ENCODE measurements around the gene ZNF614.
"Not testable (repeated sequence)": the region's sequence is repeated elsewhere in the genome, so short reads cannot be mapped to it uniquely, and the experiment has no call there.

Gene ZNF614

DNA sequence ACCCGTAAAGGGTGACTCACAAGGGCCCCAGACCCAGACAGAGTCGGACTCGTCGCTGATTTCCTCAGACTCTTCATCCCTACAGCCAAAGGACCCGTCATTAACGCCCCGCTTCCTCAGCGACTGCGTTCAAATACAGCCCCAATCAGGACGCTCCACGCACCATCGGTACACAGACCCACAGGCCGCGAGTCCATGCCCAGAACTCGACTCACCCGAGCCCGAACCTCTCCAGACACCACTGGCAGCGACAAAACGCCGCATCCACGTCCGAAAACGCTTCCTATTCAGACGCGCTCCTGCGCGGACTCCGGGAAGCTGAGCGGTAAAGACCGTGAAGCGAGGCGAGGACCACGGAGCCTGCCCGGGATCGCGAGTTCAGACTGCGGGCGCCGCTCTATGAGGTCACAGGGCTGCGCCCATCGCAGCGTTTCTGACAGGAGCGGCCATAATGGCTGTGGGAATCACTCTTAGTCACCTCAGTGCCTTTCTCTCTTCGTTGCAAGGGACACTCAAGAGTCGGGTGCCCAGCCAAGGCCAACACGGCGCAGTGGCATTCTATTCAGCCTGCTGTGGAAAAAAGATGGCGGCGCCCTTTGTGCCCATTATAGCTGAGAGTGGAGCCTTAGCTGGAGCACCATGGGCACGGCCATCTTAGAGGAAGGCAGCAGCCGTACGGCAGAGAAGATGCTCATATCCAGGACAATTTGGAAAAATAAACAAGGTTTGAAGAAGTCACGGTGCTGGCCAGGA lies at the start of gene ZNF614:
TSS of gene ZNF614 (minus strand) at position 353 of the 753 bp plus-strand sequence. CDS start 2,634 bp downstream, outside the sequence.
- DNase-seq (ENCODE audit: low read depth in 2 of 2), result peak; percentile 72 to 80

DNA sequence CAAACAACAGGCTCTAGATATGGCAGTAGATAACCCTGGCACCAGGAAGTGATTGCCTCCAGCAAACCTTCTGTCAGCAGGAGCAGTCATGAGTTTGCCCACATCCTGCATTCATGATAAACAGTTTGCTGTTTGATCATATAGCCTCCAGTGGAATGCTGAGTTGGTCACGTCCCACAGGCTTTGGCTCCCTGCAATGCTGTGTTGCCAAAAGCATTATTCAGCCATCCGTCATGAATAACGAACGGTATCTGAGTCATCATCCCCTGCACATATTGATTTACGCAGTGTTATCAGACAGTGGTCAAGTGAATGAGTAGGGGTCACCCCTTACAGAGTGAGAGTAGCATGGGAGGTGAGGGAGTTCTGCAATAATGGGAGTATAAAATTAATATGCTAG lies 42.3 kb upstream of the ZNF614 start:
- no peak for DNase-seq (ENCODE audit: low read depth in 2 of 2)

DNA sequence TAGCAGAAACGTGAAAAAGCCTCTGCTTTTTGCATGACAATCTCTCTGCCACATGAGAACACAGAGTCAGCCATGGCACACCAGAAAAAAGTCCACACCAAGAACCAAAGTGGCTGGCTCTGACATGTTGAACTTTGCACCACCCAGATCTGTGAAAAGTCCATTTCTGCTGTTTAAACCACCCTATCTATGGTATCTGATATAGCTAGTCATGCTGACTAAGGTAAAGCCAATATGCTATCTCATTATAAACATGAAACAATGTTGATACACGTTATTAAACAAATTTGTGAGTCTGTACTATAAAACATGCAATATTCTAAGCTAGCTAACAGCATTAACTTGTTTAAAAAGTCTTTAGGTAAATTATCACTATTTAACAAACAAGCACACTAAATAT lies 41.5 kb upstream of the ZNF614 start:
- DNase-seq (ENCODE audit: low read depth in 2 of 2), result no peak

DNA sequence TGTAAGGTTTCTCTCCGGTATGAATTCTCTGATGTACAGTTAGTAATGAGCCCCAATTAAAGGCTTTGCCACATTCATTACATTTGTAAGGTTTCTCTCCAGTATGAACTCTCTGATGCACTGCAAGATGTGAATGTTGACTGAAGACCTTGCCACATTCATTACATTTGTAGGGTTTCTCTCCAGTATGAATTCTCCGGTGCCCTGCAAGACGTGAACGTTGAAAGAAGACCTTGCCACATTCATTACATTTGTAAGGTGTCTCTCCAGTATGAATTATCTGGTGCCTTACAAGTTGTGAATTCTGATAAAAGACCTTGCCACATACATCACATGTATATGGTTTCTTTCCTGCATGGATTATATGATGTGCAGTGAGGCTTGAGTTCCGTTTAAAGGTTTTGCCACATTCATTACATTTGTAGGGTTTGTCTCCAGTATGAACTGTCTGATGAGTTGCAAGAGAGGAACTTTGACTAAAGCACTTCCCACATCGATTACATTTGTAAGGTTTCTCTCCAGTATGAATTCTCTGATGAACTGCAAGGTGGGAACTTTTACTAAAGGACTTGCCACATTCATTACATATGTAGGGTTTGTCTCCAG lies 38.2 kb upstream of the ZNF614 start:
- no peak for DNase-seq (ENCODE audit: low read depth in 2 of 2)

DNA sequence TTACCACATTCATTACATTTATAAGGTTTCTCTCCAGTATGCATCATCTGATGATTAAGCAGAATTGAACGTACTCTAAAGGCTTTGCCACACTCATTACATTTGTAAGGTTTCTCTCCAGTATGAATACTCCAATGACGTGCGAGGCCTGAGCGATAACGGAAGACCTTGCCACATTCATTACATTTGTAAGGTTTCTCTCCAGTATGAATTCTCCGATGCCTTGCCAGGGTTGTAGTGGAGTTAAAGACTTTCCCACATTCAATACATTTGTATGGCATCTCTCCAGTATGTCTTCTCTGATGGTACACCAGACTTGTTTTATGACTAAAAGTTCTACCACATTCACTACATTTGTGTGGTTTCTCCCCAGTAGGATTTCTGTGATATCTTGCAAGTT lies 37.2 kb upstream of the ZNF614 start:
- DNase-seq (ENCODE audit: low read depth in 2 of 2), result no peak

DNA sequence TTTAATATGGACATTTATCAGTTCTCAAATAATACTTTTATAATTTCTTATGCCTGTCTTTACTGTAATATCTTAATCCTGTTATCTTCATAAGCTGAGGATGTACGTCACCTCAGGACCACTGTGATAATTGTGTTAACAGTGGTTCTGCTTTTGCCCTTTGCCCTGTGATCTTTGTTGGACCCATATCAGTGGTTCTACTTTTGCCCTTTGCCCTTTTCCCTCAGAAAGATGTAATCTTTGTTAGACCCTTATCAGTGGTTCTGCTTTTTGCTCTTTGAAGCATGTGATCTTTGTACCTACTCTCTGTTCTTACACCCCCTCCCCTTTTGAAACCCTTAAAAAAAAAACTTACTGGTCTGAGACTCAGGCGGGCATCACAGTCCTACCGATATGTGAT lies 28.3 kb upstream of the ZNF614 start:
- DNase-seq (ENCODE audit: low read depth in 2 of 2), result not testable (repeated sequence)

DNA sequence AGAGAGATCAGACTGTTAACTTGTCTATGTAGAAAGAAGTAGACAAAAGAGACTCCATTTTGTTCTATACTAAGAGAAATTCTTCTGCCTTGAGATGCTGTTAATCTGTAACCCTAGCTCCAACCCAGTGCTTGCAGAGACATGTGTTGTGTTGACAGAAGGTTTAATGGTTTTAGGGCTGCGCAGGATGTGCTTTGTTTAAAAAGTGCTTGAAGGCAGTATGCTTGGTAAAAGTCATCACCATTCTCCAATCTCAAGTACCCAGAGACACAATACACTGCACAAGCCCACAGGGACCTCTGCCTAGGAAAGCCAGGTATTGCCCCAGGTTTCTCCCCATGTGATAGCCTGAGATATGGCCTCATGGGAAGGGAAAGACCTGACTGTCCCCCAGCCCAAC lies 23.6 kb upstream of the ZNF614 start:
- DNase-seq (ENCODE audit: low read depth in 2 of 2), result not testable (repeated sequence)

DNA sequence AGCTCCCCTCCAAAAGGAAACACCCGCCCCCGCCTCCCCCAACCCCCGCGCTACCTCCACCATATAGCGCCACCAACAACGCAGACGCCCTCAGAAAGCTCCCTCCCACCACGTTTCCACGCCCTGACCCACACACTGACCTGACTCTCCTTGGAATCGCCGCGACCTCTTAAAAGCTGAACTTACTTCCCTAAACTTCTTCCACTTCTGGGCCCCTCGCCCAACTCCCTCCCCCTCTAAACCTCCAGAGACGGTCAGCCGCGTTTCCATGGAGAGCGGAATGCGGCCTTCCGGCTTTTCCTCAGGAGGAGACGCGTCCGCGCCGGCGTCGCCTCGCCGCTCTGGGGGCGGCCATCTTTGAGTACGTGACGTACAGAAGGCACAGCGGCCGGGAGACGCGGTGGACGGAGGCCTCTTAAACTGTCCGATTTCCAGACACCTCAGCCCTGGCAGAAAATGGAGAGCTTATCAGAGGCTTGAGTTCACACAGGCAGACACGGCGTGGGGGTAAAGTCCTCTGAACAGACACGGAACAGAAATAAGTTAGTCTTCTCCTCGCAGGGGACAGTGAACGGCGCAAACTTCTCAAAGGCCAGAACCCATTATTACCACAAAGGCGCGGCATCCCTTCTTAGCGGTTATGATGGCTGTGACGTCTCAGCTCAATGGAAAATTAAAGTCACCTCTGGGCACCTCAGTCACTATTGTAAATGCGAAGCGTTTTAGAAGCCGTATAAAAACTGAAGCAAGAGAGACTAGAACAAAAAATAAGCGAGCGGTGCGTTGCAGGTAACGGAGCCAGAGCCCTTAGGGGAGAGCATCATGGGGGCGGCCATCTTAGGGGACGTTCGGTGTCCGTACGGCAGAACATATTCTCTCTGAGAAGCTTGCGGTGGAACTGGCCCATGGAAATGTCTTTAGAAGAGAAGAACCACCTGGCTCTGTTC lies 20.6 kb upstream of the ZNF614 start, which contains the start of gene ZNF432:
TSS of gene ZNF432 (minus strand) at position 284 of the 947 bp plus-strand sequence. CDS start 1,970 bp downstream, outside the sequence.
- DNase-seq (ENCODE audit: low read depth in 2 of 2), result peak; percentile 58 to 72

DNA sequence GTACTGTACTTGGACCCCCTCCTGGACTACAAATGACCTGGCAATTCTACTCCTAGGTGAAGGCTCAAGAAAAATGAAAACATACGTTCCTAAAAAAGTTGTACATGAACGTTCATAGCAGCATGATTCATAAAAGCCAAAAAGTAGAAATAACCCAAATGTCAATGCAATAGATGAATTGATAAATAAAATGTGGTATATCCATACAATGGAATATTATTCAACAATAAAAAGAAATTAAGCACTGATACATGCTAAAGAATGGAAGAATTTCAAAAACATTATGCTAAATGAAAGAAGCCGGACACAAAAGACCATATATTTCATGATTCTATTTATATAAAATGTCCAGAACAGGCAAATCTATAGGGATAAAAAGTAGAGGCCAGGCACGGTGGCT lies 11.0 kb upstream of the ZNF614 start:
- no peak for DNase-seq (ENCODE audit: low read depth in 2 of 2)

DNA sequence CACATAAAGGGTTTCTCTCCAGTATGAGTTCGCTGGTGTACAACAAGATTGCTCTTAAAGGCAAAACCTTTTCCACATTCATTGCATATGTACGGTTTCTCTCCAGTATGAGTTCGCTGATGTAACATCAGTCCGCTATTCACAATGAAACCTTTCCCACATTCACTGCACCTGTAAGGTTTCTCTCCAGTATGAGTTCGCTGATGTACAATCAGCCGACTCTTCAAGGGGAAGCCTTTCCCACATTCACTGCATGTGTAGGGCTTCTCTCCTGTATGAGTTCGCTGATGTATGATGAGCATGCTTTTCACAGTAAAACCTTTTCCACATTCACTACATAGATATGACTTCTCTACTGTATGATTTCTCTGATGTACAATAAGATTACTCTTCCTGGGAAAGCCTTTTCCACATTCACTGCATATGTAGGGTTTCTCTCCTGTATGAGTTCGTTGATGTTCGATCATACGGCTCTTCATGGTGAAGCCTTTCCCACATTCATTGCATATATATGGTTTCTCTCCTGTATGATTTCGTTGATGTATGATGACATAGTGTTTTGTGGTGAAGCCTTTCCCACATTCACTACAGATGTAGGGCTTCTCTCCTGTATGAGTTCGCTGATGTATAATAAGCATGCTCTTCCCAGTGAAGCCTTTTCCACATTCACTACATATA lies 6.0 kb upstream of the ZNF614 start:
- no peak for DNase-seq (ENCODE audit: low read depth in 2 of 2)

DNA sequence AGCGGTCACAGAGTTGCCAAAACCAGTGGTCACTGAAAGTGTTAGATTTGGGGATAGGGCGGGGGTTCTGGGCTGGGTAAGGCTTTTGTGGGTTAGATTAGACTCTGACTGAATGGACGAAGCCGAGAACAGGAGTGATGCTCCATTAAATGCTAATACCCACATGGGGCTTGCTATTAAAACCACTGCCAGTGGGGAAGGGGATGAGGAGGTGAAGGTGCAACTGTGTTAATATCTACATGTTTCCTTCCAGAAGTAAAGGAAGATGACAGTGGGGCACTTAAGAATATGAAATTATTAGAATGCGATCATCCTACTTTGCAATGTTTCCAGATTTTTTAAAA lies 573 bp upstream of the ZNF614 start:
- no peak for DNase-seq (ENCODE audit: low read depth in 2 of 2)

DNA sequence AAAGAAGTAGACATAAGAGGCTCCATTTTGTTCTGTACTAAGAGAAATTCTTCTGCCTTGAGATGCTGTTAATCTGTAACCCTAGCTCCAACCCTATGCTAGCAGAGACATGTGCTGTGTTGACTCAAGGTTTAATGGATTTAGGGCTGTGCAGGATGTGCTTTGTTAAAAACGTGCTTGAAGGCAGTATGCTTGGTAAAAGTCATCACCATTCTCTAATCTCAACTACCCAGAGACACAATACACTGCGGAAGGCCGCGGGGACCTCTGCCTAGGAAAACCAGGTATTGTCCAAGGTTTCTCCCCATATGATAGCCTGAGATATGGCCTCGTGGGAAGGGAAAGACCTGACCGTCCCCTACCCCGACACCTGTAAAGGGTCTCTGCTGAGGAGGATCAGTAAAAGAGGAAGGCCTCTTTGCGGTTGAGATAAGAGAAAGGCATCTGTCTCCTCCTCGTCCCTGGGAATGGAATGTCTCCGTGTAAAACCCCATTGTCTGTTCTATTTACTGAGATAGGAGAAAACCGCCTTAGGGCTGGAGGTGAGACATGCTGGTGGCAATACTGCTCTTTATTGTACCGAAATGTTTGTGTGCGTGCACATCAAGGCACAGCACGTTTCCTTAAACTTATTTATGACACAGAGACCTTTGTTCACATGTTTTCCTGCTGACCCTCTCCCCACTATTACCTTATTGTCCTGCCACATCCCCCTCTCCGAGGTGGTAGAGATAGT lies 1.8 kb downstream of the ZNF614 start:
- not testable (repeated sequence) for DNase-seq (ENCODE audit: low read depth in 2 of 2)

DNA sequence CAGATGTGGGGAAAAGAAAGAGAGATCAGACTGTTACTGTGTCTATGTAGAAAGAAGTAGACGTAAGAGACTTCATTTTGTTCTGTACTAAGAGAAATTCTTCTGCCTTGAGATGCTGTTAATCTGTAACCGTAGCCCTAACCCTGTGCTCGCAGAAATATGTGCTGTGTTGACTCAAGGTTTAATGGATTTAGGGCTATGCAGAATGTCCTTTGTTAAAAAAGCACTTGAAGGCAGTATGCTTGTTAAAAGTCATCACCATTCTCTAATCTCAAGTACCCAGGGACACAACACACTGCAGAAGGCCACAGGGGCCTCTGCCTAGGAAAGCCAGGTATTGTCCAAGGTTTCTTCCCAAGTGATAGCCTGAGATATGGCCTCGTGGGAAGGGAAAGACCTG lies 3.7 kb downstream of the ZNF614 start:
- DNase-seq (ENCODE audit: low read depth in 2 of 2), result not testable (repeated sequence)

DNA sequence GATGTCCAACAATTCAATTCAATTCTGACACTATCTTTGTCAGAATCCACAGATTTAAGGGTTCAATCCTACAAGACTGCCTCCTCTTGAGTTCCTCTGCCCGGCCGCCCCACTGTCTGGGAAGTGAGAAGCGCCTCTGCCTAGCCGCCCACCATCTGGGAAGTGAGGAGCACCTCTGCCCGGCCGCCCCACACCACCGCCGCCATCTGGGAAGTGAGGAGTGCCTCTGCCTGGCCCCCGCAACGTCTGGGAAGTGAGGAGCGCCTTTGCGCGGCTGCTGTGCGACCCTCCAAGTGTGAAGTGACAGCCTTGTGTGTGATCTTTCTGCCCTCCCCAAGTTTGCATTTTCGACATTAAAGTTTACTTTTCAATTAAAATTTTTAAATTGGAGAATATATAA lies 6.0 kb downstream of the ZNF614 start:
- no peak for DNase-seq (ENCODE audit: low read depth in 2 of 2)

DNA sequence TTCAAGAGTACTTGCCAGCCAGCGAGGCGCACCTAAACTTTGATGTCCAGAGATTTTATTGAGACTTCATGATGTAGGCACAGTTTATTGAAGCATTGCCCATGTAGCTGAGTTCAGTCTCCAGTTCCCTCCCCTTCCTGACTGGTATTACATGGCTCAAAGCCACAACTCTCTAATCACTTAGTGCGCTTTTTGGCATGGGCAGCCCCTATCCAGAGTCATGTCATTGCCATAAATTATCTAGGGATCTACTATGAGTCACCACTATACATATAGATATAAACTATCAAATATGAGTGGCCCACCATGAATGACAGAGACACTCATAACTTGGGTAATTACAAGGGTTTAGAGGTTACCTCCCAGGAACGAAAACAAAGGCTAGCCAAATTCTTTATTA lies 7.7 kb downstream of the ZNF614 start:
- no peak for DNase-seq (ENCODE audit: low read depth in 2 of 2)

DNA sequence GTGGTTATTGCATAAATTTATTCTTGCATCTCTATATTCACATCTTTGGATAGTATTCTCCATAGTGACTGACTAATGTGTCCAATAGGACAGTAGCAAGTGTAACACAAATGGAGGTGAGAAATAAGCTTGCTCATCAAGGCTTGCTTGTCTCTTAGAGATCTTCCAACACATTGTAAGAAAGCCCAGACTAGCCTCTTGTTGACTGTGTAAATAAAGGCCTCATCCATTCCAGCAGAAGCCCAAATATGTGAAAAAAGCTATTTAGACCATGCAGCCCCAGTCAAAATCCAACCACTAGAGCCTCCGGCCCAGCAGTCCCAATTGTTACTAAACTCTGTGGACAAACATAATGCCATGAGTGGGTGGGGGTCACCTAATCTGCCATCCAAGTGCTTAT lies 17.5 kb downstream of the ZNF614 start:
- no peak for DNase-seq (ENCODE audit: low read depth in 2 of 2)

DNA sequence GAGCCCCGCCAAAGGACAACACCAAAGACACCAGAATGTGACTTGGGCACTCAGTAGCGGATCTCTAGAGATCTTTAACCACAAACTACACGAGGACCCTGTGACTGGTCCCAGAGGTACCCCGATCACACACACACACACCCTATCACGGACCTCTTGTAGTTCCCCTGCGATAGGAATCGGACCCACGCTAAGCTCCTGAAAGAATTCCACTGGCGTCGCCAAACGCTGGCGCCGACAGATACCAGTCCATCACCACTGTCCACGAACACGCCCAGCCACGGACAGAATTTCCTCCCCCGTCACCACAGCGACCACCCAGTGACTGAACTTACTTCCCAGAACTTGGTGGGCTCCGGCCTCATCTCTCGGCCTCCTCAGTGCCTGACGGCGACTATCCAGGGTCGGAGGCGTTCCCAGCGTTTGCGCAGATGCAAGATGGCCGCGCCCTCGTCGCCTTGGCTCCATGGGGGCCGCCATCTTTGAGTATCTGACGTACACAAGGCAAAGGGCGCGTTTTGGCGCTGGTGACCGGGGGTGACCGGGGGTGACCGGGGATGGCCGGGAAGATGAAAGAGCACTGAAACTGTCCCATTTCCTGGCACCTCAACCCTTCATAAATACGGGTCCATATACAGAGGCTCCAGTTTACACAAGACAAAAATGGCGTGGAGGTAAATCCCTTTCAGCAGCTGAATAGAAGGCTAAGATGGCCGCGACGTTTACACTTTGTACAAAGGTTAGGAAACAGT lies 20.2 kb downstream of the ZNF614 start, which contains the start of gene ZNF615:
TSS of gene ZNF615 (minus strand) at position 406 of the 752 bp plus-strand sequence. CDS start 4,500 bp downstream, outside the sequence.
- peak; percentile 75 to 85 for DNase-seq (ENCODE audit: low read depth in 2 of 2)

DNA sequence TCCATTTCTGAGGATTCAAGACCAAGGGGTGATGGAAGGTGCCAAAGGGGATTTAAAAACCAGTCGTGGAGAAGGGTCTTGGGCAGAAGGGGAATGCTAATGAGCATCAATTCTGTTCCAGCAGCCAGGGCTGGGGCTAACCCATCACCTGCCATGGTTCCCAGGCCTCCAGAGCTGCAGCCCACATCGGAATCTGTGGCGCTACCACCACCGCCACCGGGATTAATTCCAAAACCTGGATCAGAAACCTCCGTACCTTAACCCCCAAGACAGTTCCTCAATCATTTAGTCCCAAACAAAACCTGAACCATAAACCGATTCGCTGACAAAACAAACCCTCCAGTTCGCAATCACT lies 20.8 kb downstream of the ZNF614 start:
- no peak for DNase-seq (ENCODE audit: low read depth in 2 of 2)

DNA sequence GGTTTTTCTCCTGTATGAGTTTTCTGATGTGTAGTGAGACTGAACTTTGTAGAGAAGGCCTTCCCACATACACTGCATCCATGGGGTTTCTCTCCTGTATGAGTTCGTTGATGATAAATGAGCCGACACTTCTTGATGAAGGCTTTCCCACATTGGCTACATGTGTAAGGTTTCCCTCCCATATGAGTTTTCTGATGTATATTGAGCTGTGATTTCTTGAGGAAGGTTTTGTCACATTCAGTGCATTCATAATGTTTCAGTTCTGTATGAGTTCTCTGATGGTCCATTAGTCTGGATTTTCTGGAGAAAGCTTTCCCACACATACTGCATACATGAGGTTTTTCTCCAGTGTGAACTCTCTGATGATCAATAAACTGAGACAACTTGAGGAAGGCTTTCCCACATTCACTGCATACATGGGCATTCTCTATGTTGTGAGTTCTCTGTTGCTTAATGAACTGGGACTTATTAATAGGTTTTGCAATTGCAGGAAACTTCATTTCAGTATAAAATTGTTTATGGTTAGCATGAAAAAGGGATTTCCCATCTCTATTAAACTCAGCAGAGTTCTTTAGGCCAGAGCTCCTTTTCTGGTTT lies 34.0 kb downstream of the ZNF614 start:
- no peak for DNase-seq (ENCODE audit: low read depth in 2 of 2)

DNA sequence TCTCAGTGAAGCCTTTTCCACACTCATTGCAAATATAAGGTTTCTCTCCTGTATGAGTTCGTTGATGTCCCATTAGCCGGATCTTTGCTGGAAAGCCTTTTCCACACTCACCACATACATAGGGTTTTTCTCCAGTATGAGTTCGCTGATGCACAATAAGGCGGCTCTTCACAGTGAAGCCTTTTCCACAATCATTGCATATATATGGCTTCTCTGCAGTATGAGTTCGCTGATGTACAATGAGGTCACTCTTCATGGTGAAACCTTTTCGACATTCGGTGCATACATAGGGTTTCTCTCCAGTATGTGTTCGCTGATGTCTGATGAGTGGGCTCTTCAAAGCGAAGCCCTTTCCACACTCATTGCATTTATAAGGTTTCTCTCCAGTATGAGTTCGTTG lies 34.8 kb downstream of the ZNF614 start:
- DNase-seq (ENCODE audit: low read depth in 2 of 2), result no peak

Measured in stimulated activated CD8-positive, alpha-beta memory T cell treated with anti-CD3 and anti-CD28 coated beads, Interleukin-2, amount 100 ng/mL, for 48 hours (primary cell).